ENCODE data around the gene MTRF1L.

- TF ChIP-seq CTCF (IDR thresholded peaks at IDR 0.05) (no peak), ZFX (IDR thresholded peaks at IDR 0.05; ENCODE audit: borderline replicate concordance) (no peak)
These were observed 14.3 kb upstream of the MTRF1L start for GRCh38 chr6:153016846-153017245.

Measured in 22Rv1 (cell line).